ENCODE data around the gene DCDC2C. TPM values are rescaled to one million over a fixed set of nuclear protein-coding genes. Genes with fewer than 3 reads are reported as not detected.

DCDC2C gene
- total and polyA plus RNA-seq, 2 experiments from 2014 or later, result 0.45 TPM; not detected in 1

- Histone ChIP-seq H3K9me2 (ENCODE audit: insufficient read depth) (no peaks in the 10 kb centered on the region), H3K27me3 (ENCODE audit: insufficient read depth) (no peaks in the 10 kb centered on the region), H3F3A (replicated peaks; ENCODE audit: low read depth) (no peaks in the 10 kb centered on the region), H3K4me2 (no peak overlapping the region), H4K20me1 (replicated peaks; ENCODE audit: insufficient read depth) (no peaks in the 10 kb centered on the region), H2AFZ (no peak overlapping the region), H3K36me3 (ENCODE audit: insufficient read depth) (no peaks in the 10 kb centered on the region), H3K27ac (ENCODE audit: low read depth) (no peak overlapping the region), H3K79me2 (replicated peaks; ENCODE audit: insufficient read depth) (no peaks in the 10 kb centered on the region), H3K4me3 (no peak overlapping the region), H3K4me1 (ENCODE audit: insufficient read depth) (0 out of 2 replicates have a peak, but pooled peaks cover 4% of the 10 kb centered on the region)
- H3K27me3 Mint-ChIP-seq (ENCODE audit: insufficient read depth, low read depth, poor library complexity), result peaks cover 6% of the 10 kb centered on the region
- H3K27ac Mint-ChIP-seq, result no peak overlapping the region
- peaks cover 17% of the 10 kb centered on the region for H3K9me3 Mint-ChIP-seq
- H3K4me3 Mint-ChIP-seq, result no peak overlapping the region
- DNase-seq (ENCODE audit: low spot score) (no peak), ATAC-seq (no peak)
- H3K36me3 Mint-ChIP-seq (ENCODE audit: low read depth), result peaks cover 3% of the 10 kb centered on the region; the same call in 1 of the 3 replicates
- TF ChIP-seq NANOG (IDR thresholded peaks at IDR 0.05; ENCODE audit: borderline replicate concordance), result no peak
- H3K4me1 Mint-ChIP-seq, result no peaks in the 10 kb centered on the region
Measured at GRCh38 chr2:3665886-3666612, 37.3 kb upstream of the DCDC2C start.

GRCh38 chr2:3666613-3666975, 36.8 kb upstream of the DCDC2C start:
- H4K20me1 ChIP-seq (replicated peaks; ENCODE audit: insufficient read depth), result no peaks in the 10 kb centered on the region
- 0 out of 2 replicates have a peak, but pooled peaks cover 4% of the 10 kb centered on the region for H3K4me1 ChIP-seq (ENCODE audit: insufficient read depth)
- no peaks in the 10 kb centered on the region for H3K79me2 ChIP-seq (replicated peaks; ENCODE audit: insufficient read depth)
- Mint-ChIP-seq H3K9me3 (peaks cover 17% of the 10 kb centered on the region), H3K4me1 (no peaks in the 10 kb centered on the region), H3K36me3 (ENCODE audit: low read depth) (peaks cover 3% of the 10 kb centered on the region; the same call in 1 of the 3 replicates), H3K27ac (no peak overlapping the region), H3K4me3 (no peak overlapping the region), H3K27me3 (ENCODE audit: insufficient read depth, low read depth, poor library complexity) (peaks cover 6% of the 10 kb centered on the region)
- no peak for ATAC-seq
- no peak overlapping the region for H3K4me2 ChIP-seq
- no peaks in the 10 kb centered on the region for H3F3A ChIP-seq (replicated peaks; ENCODE audit: low read depth)
- TF ChIP-seq, protein P1, sequence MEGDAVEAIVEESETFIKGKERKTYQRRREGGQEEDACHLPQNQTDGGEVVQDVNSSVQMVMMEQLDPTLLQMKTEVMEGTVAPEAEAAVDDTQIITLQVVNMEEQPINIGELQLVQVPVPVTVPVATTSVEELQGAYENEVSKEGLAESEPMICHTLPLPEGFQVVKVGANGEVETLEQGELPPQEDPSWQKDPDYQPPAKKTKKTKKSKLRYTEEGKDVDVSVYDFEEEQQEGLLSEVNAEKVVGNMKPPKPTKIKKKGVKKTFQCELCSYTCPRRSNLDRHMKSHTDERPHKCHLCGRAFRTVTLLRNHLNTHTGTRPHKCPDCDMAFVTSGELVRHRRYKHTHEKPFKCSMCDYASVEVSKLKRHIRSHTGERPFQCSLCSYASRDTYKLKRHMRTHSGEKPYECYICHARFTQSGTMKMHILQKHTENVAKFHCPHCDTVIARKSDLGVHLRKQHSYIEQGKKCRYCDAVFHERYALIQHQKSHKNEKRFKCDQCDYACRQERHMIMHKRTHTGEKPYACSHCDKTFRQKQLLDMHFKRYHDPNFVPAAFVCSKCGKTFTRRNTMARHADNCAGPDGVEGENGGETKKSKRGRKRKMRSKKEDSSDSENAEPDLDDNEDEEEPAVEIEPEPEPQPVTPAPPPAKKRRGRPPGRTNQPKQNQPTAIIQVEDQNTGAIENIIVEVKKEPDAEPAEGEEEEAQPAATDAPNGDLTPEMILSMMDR (conservative IDR thresholded peaks at IDR 0.05; ENCODE audit: low read depth in 2 of 2), result no peak
- TF ChIP-seq EZH2phosphoT487 (IDR thresholded peaks at IDR 0.05; ENCODE audit: unreplicated experiment), result no peak
- no peak for TF ChIP-seq STAT1 (IDR thresholded peaks at IDR 0.05; ENCODE audit: unreplicated experiment)
- TF ChIP-seq NANOG (IDR thresholded peaks at IDR 0.05; ENCODE audit: borderline replicate concordance), result no peak
- no peak for TF ChIP-seq EZH2 (IDR thresholded peaks at IDR 0.05; ENCODE audit: low read depth, unreplicated experiment)
- TF ChIP-seq POLR2AphosphoS5 (IDR thresholded peaks at IDR 0.05; ENCODE audit: low read depth), result no peak
- TF ChIP-seq REST (IDR thresholded peaks at IDR 0.05; ENCODE audit: unreplicated experiment), result no peak
- TF ChIP-seq, protein P2, sequence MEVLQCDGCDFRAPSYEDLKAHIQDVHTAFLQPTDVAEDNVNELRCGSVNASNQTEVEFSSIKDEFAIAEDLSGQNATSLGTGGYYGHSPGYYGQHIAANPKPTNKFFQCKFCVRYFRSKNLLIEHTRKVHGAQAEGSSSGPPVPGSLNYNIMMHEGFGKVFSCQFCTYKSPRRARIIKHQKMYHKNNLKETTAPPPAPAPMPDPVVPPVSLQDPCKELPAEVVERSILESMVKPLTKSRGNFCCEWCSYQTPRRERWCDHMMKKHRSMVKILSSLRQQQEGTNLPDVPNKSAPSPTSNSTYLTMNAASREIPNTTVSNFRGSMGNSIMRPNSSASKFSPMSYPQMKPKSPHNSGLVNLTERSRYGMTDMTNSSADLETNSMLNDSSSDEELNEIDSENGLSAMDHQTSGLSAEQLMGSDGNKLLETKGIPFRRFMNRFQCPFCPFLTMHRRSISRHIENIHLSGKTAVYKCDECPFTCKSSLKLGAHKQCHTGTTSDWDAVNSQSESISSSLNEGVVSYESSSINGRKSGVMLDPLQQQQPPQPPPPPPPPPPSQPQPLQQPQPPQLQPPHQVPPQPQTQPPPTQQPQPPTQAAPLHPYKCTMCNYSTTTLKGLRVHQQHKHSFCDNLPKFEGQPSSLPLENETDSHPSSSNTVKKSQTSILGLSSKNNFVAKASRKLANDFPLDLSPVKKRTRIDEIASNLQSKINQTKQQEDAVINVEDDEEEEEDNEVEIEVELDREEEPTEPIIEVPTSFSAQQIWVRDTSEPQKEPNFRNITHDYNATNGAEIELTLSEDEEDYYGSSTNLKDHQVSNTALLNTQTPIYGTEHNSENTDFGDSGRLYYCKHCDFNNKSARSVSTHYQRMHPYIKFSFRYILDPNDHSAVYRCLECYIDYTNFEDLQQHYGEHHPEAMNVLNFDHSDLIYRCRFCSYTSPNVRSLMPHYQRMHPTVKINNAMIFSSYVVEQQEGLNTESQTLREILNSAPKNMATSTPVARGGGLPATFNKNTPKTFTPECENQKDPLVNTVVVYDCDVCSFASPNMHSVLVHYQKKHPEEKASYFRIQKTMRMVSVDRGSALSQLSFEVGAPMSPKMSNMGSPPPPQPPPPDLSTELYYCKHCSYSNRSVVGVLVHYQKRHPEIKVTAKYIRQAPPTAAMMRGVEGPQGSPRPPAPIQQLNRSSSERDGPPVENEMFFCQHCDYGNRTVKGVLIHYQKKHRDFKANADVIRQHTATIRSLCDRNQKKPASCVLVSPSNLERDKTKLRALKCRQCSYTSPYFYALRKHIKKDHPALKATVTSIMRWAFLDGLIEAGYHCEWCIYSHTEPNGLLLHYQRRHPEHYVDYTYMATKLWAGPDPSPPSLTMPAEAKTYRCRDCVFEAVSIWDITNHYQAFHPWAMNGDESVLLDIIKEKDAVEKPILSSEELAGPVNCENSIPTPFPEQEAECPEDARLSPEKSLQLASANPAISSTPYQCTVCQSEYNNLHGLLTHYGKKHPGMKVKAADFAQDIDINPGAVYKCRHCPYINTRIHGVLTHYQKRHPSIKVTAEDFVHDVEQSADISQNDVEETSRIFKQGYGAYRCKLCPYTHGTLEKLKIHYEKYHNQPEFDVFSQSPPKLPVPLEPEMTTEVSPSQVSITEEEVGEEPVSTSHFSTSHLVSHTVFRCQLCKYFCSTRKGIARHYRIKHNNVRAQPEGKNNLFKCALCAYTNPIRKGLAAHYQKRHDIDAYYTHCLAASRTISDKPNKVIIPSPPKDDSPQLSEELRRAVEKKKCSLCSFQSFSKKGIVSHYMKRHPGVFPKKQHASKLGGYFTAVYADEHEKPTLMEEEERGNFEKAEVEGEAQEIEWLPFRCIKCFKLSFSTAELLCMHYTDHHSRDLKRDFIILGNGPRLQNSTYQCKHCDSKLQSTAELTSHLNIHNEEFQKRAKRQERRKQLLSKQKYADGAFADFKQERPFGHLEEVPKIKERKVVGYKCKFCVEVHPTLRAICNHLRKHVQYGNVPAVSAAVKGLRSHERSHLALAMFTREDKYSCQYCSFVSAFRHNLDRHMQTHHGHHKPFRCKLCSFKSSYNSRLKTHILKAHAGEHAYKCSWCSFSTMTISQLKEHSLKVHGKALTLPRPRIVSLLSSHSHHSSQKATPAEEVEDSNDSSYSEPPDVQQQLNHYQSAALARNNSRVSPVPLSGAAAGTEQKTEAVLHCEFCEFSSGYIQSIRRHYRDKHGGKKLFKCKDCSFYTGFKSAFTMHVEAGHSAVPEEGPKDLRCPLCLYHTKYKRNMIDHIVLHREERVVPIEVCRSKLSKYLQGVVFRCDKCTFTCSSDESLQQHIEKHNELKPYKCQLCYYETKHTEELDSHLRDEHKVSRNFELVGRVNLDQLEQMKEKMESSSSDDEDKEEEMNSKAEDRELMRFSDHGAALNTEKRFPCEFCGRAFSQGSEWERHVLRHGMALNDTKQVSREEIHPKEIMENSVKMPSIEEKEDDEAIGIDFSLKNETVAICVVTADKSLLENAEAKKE (CRISPR knock-in tag; IDR thresholded peaks at IDR 0.05), result no peak
- TF ChIP-seq ZNF114 (CRISPR knock-in tag; IDR thresholded peaks at IDR 0.05), result no peak
- no peak overlapping the region for H3K4me3 ChIP-seq
- no peaks in the 10 kb centered on the region for H3K36me3 ChIP-seq (ENCODE audit: insufficient read depth)
- DNase-seq (ENCODE audit: low spot score), result no peak
- H2AFZ ChIP-seq, result no peak overlapping the region
- no peaks in the 10 kb centered on the region for H3K9me2 ChIP-seq (ENCODE audit: insufficient read depth)
- H3K27ac ChIP-seq (ENCODE audit: low read depth), result no peak overlapping the region
- H3K27me3 ChIP-seq (ENCODE audit: insufficient read depth), result no peaks in the 10 kb centered on the region

Measured in GM23338 (cell line).